ENCODE results near the gene ST3GAL3.

ST3GAL3 gene

GRCh38 chr1:43973981-43974442 is 266.7 kb downstream of the ST3GAL3 start:
- DNase-seq = no peak

- peak; percentile 94 for DNase-seq
Observed at GRCh38 chr1:43974443-43975248, 267.3 kb downstream of the ST3GAL3 start, which contains the start of gene ATP6V0B. TSS of gene ATP6V0B (plus strand) at chr1:43974960. CDS start at chr1:43975041, 81 bp downstream.

GRCh38 chr1:43975249-43975961 is 268.1 kb downstream of the ST3GAL3 start:
- peak; percentile 34 for DNase-seq

GRCh38 chr1:43976045-43976444 is 268.7 kb downstream of the ST3GAL3 start:
- DNase-seq = no peak

GRCh38 chr1:43976890-43977289 is 269.6 kb downstream of the ST3GAL3 start:
- no peak for DNase-seq

GRCh38 chr1:43977376-43978263 is 270.3 kb downstream of the ST3GAL3 start:
- no peak for DNase-seq

GRCh38 chr1:43978264-43978550 is 270.9 kb downstream of the ST3GAL3 start:
- DNase-seq = no peak

GRCh38 chr1:43978551-43979260 is 271.4 kb downstream of the ST3GAL3 start, which contains the start of gene B4GALT2:
TSS of gene B4GALT2 (plus strand) at chr1:43979210. CDS start at chr1:43981161, 1,951 bp downstream.
- peak; percentile 70 for DNase-seq

GRCh38 chr1:43979261-43979527 is 271.9 kb downstream of the ST3GAL3 start:
- DNase-seq = no peak

GRCh38 chr1:43979528-43980254 is 272.4 kb downstream of the ST3GAL3 start:
- DNase-seq = peak; percentile 53

- DNase-seq = no peak
Observed at GRCh38 chr1:43980255-43981134, 273.2 kb downstream of the ST3GAL3 start.
